Rectal smooth muscle tissue (tissue), 1 donor: ENCODE data around the gene RHBDD1.

ENCODE experiments used
- H3K27ac ChIP-seq: one replicate; pipeline ENCODE4 v1.7.0; 2013; ENCODE audit warnings: low read depth, low read length, inconsistent platforms
- H3K27me3 ChIP-seq: one replicate; pipeline ENCODE4 v1.7.0; 2013; ENCODE audit warnings: low read length; ENCODE audit not compliant: control insufficient read depth, insufficient read depth
- H3K36me3 ChIP-seq: one replicate; pipeline ENCODE4 v1.7.0; 2013; ENCODE audit warnings: low read length; ENCODE audit not compliant: control insufficient read depth, insufficient read depth
- H3K4me1 ChIP-seq: one replicate; pipeline ENCODE4 v1.7.0; 2013; ENCODE audit warnings: low read length; ENCODE audit not compliant: control insufficient read depth, insufficient read depth
- H3K4me3 ChIP-seq: one replicate; pipeline ENCODE4 v1.7.0; 2013; ENCODE audit warnings: low read length
- H3K9ac ChIP-seq: one replicate; pipeline ENCODE4 v1.7.0; 2013; ENCODE audit warnings: low read length

The RHBDD1 gene

GRCh38 chr2:226898121-226898520 is 62.3 kb downstream of the RHBDD1 start:
- Histone ChIP-seq H3K4me1 (no peaks in the 10 kb centered on the region), H3K36me3 (no peaks in the 10 kb centered on the region), H3K27ac (no peak overlapping the region), H3K9ac (no peak overlapping the region), H3K4me3 (no peak overlapping the region), H3K27me3 (no peaks in the 10 kb centered on the region)

GRCh38 chr2:226898897-226899296 is 63.0 kb downstream of the RHBDD1 start:
- H3K4me1 ChIP-seq: no peaks in the 10 kb centered on the region
- no peak overlapping the region for H3K4me3 ChIP-seq
- H3K27me3 ChIP-seq: no peaks in the 10 kb centered on the region
- no peak overlapping the region for H3K27ac ChIP-seq
- H3K36me3 ChIP-seq: no peaks in the 10 kb centered on the region
- H3K9ac ChIP-seq: no peak overlapping the region

GRCh38 chr2:226902041-226902966 is 66.5 kb downstream of the RHBDD1 start:
- Histone ChIP-seq H3K4me1 (no peaks in the 10 kb centered on the region), H3K36me3 (no peaks in the 10 kb centered on the region), H3K27ac (no peak overlapping the region), H3K4me3 (no peak overlapping the region), H3K9ac (no peak overlapping the region), H3K27me3 (no peaks in the 10 kb centered on the region)

GRCh38 chr2:226903179-226903578 is 67.3 kb downstream of the RHBDD1 start:
- Histone ChIP-seq H3K4me3 (no peak overlapping the region), H3K27me3 (no peaks in the 10 kb centered on the region), H3K36me3 (no peaks in the 10 kb centered on the region), H3K27ac (no peak overlapping the region), H3K4me1 (no peaks in the 10 kb centered on the region), H3K9ac (no peak overlapping the region)

GRCh38 chr2:226904592-226904991 is 68.7 kb downstream of the RHBDD1 start:
- Histone ChIP-seq H3K36me3 (no peaks in the 10 kb centered on the region), H3K4me1 (no peaks in the 10 kb centered on the region), H3K4me3 (no peak overlapping the region), H3K27me3 (no peaks in the 10 kb centered on the region), H3K27ac (no peak overlapping the region), H3K9ac (no peak overlapping the region)

GRCh38 chr2:226905718-226906117 is 69.9 kb downstream of the RHBDD1 start:
- Histone ChIP-seq H3K4me1 (no peaks in the 10 kb centered on the region), H3K27me3 (no peaks in the 10 kb centered on the region), H3K4me3 (no peak overlapping the region), H3K36me3 (no peaks in the 10 kb centered on the region), H3K27ac (no peak overlapping the region), H3K9ac (no peak overlapping the region)

- Histone ChIP-seq H3K9ac (no peak overlapping the region), H3K4me1 (no peaks in the 10 kb centered on the region), H3K27ac (no peak overlapping the region), H3K4me3 (no peak overlapping the region), H3K27me3 (no peaks in the 10 kb centered on the region), H3K36me3 (no peaks in the 10 kb centered on the region)
These were observed 70.4 kb downstream of the RHBDD1 start for GRCh38 chr2:226906163-226906693.

- no peaks in the 10 kb centered on the region for H3K4me1 ChIP-seq
These were observed 73.3 kb downstream of the RHBDD1 start for GRCh38 chr2:226909126-226909525.

GRCh38 chr2:226909836-226910235 is 74.0 kb downstream of the RHBDD1 start:
- Histone ChIP-seq H3K4me3 (no peak overlapping the region), H3K9ac (no peak overlapping the region), H3K27me3 (no peaks in the 10 kb centered on the region), H3K36me3 (no peaks in the 10 kb centered on the region), H3K4me1 (no peaks in the 10 kb centered on the region), H3K27ac (no peak overlapping the region)

More at GRCh38 chr2:226909126-226909525, 73.3 kb downstream of the RHBDD1 start:
- Histone ChIP-seq H3K27ac (no peak overlapping the region), H3K36me3 (no peaks in the 10 kb centered on the region), H3K4me3 (no peak overlapping the region), H3K9ac (no peak overlapping the region), H3K27me3 (no peaks in the 10 kb centered on the region)

GRCh38 chr2:226910384-226910783 is 74.5 kb downstream of the RHBDD1 start:
- H3K4me3 ChIP-seq: no peak overlapping the region
- H3K36me3 ChIP-seq: no peaks in the 10 kb centered on the region
- H3K4me1 ChIP-seq: no peaks in the 10 kb centered on the region
- H3K27ac ChIP-seq: no peak overlapping the region
- H3K27me3 ChIP-seq: no peaks in the 10 kb centered on the region
- no peak overlapping the region for H3K9ac ChIP-seq

GRCh38 chr2:226911932-226912331 is 76.1 kb downstream of the RHBDD1 start:
- no peak overlapping the region for H3K4me3 ChIP-seq
- H3K36me3 ChIP-seq: no peaks in the 10 kb centered on the region
- no peaks in the 10 kb centered on the region for H3K27me3 ChIP-seq
- no peaks in the 10 kb centered on the region for H3K4me1 ChIP-seq
- no peak overlapping the region for H3K27ac ChIP-seq
- no peak overlapping the region for H3K9ac ChIP-seq

GRCh38 chr2:226913641-226914040 is 77.8 kb downstream of the RHBDD1 start:
- H3K9ac ChIP-seq: no peak overlapping the region
- H3K4me1 ChIP-seq: no peaks in the 10 kb centered on the region
- H3K27me3 ChIP-seq: no peaks in the 10 kb centered on the region
- no peak overlapping the region for H3K4me3 ChIP-seq
- H3K27ac ChIP-seq: no peak overlapping the region
- no peaks in the 10 kb centered on the region for H3K36me3 ChIP-seq
